Non-pigmented ciliary epithelial cell (primary cell): ENCODE results near the gene HAGH.
A peak's percentile ranks its signal among the peaks of the same experiment; 100 is the strongest.

Experiments used
- DNase-seq: peaks from one replicate; pipeline ENCODE4 v3.0.0-alpha.2; 2010; ENCODE audit warnings: low read depth

The HAGH gene

DNA sequence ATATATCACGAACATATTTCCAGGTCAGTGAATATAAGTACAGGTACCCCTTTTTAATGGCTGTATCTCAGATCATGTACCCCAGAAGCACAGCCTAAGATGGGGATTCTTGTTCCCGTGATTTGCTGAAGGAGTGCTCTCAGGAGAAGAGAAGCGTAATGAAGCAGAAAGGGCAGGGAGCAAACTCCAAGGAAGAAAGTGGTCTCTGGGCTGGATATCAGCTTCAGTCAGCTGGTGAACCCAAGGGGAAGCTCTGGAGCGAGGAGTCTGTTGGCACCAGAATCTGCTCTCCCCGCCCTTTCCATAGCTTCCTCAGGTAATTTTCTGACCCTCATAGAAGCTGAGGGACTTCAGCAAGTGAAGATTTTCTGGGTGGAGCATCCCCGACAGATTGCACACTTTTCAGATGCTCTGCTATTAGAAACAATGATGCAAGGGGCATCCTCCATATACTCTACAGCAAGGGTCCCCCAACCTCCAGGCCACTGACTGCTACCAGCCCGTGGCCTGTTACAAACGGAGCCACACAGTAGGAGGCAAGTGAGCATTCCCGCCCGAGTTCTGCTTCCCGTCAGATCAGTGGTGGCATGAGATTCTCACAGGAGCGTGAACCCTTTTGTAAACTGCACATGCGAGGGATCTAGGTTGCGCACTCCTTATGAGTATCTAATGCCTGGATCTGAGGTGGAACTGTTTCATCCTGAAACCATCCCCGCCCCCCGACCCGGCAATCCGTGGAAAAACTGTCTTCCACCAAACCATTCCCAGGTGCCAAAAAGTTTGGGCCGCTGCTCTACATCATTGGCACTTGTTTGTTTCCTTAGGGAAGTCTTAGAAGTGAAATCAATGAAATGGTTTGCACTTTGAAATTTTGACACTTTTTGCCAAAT lies 4.8 kb upstream of the HAGH start:
- no peak for DNase-seq

- DNase-seq, result no peak
Measured at GRCh38 chr16:1830213-1830612, 3.6 kb upstream of the HAGH start.

DNA sequence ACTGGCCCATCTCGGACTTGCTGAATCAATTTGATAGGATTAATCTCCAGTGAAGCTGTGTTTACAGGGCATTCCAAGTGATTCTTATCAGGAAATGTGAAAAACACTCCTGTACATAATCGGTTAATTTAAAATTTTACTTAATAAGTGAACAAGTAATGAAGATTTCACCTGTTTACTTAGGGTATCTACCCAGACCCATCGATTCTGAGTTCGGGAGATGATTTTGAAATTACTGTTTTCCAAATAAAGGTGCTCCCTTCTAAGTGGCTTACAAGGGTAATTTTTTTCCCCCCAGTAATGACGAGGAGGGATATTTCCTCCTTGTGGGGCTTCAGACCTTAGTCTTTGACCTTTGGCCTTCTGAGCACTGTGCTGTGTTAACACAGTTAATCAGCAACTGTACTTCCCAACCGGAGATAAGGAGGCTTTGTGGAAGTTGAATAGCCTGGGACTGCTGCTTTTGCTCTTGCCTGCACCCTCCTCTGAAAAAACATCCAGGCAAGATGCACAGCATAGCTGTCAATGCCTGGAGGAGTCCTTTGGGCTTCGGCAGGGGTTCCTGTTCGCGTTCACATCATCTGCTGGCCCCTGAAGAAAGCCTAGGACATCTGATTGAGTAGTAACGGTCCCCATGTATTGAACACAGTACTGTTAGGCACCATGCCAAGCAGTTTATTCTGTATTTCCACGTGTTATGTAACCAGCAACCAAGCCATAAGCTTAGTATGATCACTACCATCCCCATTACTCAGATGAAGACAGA lies 2.2 kb upstream of the HAGH start:
- DNase-seq, result no peak

DNA sequence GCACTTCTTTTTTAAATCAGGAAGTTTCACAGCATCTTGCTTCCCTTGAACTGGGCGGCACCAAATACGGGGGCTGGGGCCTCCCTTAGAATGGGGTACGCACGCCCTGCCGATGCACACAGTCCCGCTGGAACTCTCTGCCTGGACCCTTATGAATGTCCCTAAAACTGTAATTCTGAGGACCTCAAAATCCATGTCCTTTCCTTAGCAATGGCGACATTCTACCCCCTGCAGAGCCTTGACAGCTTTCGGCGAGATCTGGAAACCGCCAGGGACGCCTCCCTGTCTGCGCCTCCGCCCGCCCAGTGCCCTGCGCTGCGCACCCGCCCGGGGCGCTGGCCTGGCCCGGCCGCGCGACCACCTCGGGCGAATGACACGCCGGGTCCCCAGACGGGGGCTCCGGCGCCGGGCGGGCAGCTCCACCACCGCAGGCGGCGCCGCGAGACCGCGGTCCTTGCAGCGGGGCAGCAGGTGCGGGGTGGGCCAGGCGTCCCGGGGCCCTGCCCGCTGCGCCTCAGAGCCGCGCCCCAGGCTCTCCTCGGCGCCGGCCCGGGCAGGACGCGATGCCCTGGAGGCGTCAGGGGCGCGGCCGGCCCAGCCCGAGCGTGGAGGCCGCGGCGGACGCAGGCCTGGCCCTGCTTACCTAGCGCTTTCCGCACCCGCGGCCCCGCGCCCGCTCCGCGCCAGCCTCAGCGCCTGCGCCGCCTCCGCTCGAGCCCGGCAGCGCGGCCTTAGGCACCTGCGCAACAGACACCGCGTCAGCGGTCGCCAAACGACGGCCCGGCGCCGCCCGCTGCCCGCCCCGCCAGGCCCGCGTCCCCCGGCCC lies 548 bp downstream of the HAGH start:
- DNase-seq, result no peak

DNA sequence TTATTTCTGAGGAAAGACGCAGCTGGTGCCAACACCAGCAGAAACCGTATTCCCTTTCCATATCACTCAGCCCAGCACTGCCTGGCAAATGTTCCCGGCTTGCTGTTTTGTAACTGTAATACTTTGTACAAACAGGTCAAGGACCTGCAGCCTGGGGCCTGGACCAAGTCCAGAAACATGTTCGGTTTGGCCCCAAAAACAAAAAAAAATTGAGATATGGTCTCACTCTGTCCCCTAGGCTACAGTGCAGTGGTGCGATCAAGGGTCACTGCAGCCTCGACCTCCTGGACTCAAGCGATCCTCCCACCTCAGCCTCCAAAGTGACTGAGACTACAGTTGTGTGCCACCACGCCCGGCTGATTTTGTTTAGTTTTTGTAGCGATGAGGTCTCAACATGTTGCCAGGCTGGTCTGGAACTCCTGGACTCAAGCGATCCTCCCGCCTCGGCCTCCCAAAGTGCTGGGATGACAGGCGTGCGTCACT lies 1.2 kb downstream of the HAGH start:
- no peak for DNase-seq

DNA sequence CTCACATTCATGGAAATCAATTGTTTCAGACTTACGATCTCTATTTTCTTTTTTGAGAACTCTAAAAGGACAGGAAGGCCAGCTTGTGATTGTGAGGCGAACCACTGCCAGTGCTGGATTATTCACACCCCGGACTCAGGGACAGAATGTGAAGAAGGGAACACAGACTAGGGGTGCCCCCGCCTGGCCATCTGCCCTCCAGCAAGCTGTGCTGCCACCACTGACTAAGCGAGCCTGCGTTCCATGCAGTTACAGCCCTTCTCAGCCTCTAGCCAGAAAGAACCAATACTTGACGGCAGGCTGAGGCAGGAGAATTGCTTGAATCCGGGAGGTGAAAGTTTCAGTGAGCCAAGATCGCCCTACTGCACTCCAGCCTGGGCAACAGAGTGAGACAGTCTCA lies 2.8 kb downstream of the HAGH start:
- peak; percentile 19 for DNase-seq

DNA sequence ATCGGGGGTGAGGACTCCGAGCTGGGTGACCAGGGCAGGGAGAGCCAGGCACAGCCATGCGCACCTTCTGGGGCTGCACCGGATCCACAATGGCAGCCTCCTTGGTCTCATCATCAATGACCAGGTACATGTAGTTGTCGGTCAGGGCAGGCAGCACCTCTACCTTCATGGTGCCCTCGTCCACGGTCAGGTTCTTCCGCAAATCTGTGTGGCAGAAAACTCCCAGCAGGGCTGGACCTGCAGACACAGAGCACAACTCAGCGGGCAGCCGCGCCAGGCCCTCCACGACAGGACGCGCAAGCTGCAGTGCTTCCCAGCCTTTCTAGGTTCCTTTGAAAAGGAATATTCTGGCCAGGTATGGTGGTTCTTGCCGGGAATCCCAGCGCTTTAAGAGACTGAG lies 3.8 kb downstream of the HAGH start:
- no peak for DNase-seq

GRCh38 chr16:1821861-1822611 lies 4.6 kb downstream of the HAGH start:
- DNase-seq, result no peak

GRCh38 chr16:1820946-1821290 lies 5.7 kb downstream of the HAGH start:
- no peak for DNase-seq

DNA sequence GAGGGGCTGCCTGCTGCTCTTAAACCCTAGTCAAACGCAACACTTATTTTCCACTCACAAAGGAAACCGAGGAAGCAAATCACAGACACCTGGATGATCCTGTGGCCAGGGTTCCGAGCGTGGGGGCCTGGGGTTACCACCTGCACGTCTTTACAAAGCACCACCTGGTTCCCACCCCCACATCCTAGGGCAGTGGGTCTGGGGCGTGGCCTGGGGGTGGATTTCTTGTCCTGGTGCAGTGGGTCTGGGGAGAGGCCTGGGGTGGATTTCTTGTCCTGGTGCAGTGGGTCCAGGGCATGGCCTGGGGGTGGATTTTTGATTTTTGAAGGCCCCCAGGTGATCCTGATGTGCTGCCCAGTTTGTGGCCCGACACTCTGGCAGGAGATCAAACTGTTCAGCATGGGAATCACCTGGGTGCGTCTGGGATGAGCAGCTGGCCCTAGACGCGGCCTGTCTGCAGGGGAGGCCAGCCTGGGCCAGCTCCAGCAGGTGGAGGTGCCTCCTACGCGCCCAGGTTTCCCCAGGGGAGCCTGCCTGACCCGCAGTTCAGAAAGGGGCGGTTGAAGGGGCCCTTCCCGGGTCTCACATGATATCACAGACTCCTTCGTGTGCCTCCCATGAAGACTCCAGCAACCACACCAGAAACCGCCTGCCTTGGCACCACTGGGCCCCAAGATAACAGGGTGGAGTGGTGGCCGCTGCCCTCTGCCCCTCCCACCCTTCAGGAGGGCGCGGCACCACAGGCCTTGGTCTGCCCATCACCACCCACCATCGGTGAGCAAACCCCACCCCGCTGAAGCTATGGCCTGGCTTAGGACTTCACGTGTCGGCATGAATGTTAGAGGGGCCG lies 6.3 kb downstream of the HAGH start:
- no peak for DNase-seq

DNA sequence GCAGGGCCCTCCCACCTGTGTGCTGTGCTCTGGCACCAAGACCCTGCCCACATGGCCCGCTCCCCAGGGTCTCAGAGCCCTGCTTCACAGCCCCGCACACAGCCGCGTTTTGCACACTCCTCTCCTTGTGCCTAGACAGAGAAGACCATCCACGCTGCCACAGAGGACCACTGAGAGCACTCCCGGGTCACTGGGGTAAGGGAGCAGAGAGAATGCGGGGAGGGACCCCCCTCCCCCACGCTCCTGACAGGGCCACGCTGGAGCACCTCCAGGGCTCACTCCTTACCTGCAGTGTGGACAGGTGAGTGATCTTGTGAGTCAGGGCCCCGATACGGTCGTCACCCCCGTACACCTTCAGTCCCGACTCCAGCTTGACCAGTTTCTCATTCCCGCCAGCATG lies 7.0 kb downstream of the HAGH start:
- DNase-seq, result no peak

DNA sequence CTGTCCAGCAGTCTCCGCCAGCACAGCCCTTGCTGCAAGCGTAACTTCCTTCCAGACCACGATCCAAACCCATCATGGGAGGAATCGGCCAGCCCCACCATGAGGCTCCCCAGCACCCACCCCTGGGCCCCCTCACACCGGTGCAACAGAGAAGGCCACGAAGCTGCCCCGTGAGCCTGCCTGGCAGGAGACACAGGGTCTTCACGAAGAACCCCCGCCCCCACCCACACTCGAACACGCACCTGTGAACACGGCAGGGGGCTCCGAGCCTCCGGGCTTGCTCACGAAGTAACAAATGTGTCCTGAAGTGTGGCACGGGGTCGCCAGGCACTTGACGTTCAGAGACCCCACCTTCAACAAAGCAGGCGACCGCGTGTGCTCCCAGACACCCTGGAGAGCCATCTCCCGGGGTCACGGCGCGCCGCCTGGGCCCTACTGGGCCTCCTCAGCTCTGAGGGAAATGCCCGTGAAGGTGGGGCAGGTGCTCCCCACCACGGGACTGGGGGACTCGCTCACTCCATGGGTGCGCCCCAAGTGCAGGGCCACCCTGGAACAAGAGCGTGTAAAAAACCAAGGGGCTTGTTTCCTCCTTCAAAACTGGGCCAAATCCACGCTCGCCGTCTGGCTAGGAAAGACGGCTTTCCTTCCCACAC lies 7.6 kb downstream of the HAGH start:
- DNase-seq, result no peak

DNA sequence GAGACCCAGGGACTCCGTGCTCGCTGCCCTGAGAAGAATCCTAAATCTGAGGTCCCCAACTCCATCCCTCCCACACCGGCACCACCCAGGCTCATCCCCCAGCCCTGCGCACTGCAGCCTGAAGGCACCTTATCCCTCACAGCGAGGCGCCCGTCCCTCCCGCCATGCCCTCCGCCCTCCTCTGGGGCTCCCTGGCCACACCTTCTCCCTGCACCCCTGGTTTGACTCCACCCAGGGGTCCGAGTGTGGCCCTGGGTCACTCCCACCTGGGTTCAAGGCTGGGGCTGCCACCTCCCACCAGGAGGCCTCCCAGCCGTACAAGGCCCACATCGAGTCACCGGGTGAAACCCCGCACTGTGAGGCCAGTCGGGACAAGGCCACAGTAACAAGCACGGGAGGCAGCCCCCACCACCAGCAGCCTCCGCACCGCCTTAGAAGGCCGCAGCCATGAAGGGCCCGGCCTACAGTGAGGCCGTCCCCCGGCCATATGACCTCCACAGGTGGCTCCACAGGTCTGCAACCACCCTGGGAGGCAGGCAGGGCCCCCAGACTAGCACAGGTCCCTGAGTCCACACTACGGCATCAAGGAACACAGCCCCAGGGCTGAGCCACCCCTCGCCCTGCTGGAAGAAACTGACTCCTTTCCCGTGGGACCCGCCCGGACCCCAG lies 8.3 kb downstream of the HAGH start:
- no peak for DNase-seq

DNA sequence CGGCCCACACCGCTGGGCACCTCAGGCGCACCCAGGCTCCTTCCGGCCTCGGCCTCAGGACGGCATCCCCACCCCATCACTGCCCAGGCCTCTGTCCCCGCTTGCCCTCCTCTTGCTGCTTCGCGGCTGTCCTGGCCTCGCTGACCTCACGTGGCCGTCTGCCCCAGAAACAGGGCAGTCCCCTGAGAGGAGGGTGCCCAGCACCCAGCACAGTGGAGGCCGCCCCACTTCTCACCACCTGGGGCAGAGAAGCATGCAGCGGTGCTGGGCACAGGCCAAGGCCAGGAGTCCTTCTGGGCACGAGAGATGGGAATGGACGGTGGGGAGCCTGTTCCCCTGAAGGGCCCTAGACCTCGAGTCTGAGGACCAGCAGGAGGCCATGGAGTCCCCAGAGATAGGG lies 8.9 kb downstream of the HAGH start:
- no peak for DNase-seq

DNA sequence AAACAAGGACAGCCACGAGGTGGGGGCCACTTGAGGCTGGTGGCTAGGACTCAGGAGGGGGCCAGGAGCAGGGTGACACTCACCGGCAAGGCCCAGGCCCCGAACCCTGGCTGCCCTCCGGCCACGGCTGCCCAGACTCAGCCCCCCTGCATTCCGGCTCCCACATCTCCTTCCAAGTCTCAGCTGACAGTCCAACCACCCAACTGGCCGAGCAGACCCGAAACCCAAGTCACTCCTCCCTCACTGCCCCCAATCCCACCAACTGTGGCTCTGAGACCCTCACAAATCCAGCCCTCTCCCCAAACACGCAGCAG lies 9.4 kb downstream of the HAGH start:
- no peak for DNase-seq

GRCh38 chr16:1816396-1817275 lies 10.0 kb downstream of the HAGH start:
- no peak for DNase-seq

- no peak for DNase-seq
Measured at GRCh38 chr16:1815461-1815860, 11.2 kb downstream of the HAGH start.

GRCh38 chr16:1812732-1813163 lies 13.9 kb downstream of the HAGH start:
- peak; percentile 28 for DNase-seq

DNA sequence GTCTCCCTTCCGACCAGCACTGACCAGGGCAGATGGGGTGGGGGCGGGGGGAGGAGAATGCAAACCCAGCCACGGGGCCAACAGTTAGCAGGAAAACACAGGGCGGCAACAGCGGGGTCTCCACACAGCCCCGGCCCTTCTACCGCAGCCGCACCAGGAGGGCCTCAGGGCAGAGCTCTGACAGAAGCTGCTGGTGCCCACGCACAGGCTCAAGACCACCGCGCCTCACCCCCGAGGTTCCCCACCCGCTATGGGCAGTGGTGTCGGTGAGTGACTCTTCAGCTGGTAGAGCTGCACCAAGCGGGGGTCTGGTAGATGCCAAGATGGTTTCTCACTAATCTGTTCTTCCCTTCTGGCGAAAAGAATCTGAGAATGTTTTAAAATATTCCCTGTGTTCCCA lies 16.1 kb downstream of the HAGH start:
- no peak for DNase-seq
